Stimulated activated CD4-positive, alpha-beta T cell treated with anti-CD3 and anti-CD28 coated beads, Interleukin-1b, Interleukin-23, amount 100 ng/mL, for 1 hour (primary cell): ENCODE results near the gene LAMC1.

ENCODE experiments used
- DNase-seq, 2 donors: peaks; one replicate each; pipeline ENCODE4 v3.0.0-alpha.2; 2020; ENCODE audit warnings: low read depth in 2 of 2

LAMC1 gene

DNA sequence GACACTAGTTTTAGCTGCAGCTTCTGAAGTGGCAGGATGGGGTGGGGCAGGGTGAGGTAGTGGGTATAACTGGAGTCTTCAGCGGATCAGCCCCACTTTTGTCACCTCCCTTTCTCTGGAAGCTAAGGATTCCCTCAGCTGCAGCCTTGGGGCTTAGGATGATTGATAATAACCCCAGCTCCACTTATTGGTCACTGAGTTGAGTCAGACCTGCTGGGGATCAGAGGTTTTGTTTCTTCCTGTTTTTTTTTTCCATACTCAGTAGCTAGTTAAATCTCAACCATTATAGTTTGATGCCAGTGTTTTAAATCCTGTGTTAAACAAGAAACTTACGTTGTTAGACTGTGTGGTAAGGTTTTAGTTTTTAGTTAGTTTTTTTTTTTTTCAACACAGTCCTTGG lies 57.2 kb downstream of the LAMC1 start:
- DNase-seq = no peak

DNA sequence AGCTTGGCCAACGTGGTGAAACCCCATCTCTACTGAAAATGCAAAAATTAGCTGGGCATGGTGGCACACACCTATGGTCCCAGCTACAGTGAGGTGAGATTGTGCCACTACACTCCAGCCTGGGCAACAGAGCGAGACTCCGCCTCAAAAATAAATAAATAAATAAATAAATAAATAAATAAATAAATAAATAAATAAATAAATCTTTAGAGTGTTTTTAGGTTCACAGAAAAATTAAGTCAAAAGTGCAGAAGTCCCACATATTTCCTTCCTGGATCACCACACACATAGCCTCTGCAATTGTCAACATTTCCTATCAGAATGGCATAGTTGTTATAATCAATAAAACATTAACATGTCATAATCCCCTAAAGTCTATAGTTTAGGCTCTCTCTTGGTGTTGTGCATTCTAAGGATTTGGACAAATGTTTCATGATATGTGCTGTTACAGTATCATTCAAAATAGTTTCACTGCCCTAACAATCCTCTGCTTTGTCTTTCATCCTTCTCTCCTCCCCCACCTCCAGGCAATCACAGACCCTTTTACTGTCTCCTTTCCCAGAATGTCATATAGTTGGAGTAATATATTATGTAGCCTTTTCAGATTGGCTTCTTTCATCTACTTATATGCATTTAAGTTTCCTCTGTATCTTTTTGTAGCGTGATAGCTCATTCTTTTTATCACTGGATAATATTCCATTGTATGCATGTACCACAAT lies 58.3 kb downstream of the LAMC1 start:
- DNase-seq = no peak

GRCh38 chr1:183082650-183083049 lies 59.4 kb downstream of the LAMC1 start:
- DNase-seq = no peak

DNA sequence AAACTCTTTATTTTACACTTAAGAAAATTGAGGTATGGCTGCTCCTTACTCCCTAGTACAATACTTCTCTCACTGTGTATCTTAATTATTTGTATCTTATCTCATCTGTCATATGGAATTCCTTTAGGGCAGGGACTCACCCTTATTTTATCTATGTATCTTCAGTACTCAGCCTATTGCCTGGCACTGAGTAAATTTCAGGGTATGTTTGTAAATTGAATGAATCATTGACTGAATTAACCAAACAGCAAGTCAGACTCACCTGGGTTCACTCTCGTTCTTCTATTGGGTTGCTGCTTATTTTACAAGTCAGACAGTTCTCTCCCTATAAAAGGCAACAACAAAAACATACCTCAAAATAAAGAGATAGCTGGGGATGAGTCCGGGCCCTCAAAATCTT lies 63.8 kb downstream of the LAMC1 start:
- no peak for DNase-seq

- DNase-seq = no peak
These were observed 65.9 kb downstream of the LAMC1 start for GRCh38 chr1:183089025-183089639.

- DNase-seq = no peak
These were observed 67.3 kb downstream of the LAMC1 start for GRCh38 chr1:183090391-183091006.

- no peak for DNase-seq
These were observed 68.0 kb downstream of the LAMC1 start for GRCh38 chr1:183091181-183091580.

GRCh38 chr1:183092350-183092749 lies 69.1 kb downstream of the LAMC1 start:
- DNase-seq = no peak

DNA sequence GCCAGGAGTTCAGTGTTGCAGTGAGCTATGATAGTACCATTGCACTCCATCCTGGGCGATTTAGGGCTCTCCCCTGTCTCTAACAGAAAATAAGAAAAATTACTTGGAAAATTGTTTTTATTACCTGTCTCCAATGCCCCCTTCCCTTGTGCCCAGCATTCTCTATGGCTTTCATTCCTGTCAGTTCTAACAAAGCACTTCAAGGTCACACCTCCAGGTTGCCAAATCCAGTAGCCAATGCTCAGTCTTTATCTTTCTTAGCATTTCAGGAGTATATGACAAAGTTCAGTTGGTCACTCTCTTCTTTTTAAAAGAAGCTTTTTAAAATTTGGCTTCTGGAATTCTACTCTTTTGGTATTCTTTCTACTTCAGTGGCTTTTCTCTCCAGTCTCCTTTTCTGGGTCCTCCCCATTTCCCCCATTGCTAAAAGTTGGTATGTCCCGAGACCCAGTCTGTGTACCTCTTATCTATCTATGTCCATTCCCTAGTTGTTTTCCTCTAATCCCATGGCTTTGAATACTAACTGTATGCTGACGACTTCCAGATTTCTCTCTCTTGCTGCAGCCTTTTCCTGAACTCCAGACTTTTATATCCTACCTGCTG lies 69.9 kb downstream of the LAMC1 start:
- DNase-seq = no peak

- DNase-seq = no peak
These were observed 70.6 kb downstream of the LAMC1 start for GRCh38 chr1:183093786-183094298.

DNA sequence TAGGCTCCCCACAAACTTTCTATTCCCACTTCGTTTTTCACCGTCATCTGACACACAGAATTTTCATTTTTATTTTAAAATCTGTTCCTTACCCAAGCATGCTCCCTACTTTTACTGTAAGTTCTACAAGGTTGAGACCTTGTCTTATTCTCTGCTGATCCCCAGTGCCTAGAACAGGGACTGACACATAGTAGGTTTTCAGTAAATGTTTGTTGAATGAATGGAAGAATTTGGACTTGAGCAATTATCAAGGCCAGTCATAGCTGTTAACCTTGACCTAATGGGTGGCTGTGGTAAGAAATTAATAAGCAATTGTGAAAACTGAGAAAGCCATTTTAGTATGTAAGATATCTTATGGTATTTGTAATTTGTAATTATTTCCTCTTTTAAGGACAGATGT lies 71.1 kb downstream of the LAMC1 start:
- DNase-seq = no peak

DNA sequence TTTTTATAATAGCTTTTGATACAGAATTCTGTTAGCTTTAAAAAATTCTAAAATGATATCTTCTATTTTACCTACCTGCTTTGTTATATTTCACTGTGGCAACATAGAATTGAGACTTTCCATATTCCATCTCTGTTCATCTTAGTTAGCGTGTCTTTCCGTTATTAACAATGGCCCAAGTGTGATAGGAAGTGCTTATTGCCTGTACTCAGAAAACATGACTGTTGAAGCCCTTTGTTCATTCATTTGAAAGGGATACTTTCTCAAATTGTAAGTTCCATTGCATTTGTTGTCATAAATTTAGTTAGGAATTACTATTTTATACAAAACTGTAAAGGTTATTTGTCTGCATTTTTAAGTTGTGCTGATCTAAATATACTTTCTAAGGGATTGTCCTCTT lies 73.1 kb downstream of the LAMC1 start:
- no peak for DNase-seq

- no peak for DNase-seq
These were observed 73.7 kb downstream of the LAMC1 start for GRCh38 chr1:183096894-183097293.

DNA sequence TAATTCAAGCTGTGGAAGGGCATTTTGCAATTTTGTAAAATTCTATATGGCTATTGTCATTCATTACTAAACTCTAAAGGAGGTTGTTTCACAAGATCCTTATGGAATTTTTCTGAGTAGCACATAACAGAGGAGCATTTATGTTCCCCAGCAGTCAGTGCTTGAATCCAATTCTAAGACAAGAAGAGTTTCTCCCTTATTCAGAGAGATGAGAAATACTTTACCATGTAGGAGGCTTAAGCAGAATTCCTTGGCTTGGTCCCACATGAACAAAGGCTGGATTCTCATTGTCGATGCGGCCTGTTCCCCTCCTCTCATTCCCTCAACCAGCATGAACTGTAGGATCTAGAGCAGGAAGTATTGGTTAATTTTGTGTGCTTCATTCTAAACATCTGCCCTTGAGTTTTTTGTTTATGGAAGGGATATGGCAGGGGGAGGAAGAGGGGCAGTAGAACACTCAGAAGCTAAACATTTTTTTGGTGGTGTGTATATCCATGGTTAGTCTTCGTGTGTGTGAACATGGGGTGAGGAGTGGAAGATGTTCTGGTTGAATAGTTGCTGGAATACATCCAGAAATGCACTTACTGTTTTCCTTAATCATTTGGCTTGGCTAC lies 74.3 kb downstream of the LAMC1 start:
- no peak for DNase-seq

- no peak for DNase-seq
These were observed 75.1 kb downstream of the LAMC1 start for GRCh38 chr1:183098317-183098716.

DNA sequence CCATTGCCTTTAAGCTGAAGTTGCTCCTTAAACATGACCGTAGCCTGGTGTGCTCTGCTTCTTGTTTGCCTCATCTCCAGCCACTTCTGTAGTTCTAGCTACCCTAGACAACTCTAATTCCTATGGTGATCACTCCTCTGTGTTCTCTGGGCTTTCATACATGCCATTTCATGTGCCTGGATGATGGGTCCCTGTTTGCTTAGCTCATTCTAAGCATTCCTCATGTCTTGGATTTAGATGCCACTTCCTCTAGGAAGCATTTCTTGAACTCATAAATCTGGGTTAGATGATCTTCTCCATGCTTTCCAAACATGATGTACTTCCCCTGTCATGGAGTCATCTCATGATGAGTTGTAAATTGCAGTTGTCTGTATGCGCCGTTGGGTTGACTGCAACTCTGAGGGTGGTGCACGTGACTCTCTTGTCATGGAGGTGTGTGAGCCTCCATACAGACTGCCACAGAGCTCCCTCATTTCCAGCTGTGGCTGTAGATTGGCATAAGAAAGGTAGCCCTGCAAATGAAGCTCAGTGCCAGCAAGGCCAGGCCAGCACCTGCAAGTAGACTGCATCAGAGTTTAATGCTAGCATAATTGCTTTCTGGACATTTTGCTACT lies 77.2 kb downstream of the LAMC1 start:
- no peak for DNase-seq

DNA sequence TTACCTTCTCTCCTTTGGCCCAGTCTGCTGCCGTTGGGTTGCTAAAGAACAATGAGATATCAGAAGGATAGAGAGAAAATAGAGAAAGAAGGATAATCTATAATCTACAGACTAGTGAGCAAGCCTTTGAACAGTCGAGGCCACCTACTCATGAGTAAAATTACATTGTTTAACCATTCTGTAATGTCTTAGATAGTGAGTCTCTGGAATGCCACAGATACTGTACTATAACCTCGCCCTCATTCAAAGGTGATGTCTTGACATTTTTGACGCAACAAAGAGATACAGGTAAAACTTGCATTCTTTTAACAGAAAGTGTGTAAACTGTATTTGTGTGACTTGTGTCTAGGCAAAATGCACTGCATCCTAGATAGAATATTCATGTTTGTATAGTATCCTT lies 77.9 kb downstream of the LAMC1 start:
- no peak for DNase-seq

GRCh38 chr1:183101841-183102276 lies 78.6 kb downstream of the LAMC1 start:
- DNase-seq = no peak

DNA sequence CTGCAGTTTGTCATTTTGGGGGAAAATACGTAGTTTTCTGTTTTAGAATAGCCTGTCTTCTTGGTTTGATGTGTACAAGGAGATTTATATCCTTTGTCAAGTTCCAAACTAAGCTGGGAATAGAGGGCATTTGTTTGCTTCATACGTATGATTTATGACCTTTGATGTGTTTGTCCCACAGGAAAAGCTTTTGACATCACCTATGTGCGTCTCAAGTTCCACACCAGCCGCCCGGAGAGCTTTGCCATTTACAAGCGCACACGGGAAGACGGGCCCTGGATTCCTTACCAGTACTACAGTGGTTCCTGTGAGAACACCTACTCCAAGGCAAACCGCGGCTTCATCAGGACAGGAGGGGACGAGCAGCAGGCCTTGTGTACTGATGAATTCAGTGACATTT lies 79.9 kb downstream of the LAMC1 start:
- no peak for DNase-seq

- no peak for DNase-seq
These were observed 80.4 kb downstream of the LAMC1 start for GRCh38 chr1:183103577-183103976.

DNA sequence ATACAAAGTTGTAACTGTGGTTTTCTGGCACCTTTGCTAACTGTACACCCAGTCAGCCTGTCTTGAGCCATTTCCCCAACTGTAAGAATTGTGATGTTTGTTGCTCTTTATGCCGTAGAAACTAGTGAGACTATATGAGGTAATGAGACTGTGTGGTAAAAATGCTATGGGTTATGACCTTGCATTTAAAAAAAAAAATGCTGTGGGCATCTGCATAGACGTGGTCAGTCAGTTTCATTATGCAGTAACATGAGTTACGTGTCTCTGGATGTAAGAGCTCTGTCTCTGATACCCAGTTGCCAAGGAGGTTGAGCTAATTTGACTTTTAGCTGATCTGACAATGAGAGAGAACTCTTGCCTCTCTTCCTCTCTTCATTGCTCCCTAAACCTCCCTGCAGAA lies 82.2 kb downstream of the LAMC1 start:
- DNase-seq = no peak

- no peak for DNase-seq
These were observed 82.9 kb downstream of the LAMC1 start for GRCh38 chr1:183106166-183106565.
